Heart left ventricle (tissue), 13 donors: ENCODE data around the gene SUSD4.

ENCODE experiments used
- CTCF ChIP-seq, 12 donors: fragments of 200-600 bp; sonication (generic) in 4 of 12; IDR thresholded peaks; one replicate each; pipeline versions ENCODE4 v1.5.0 to v1.8.0; 2018 to 2022; ENCODE audit warnings: antibody characterized with exemption in 12 of 12, mild to moderate bottlenecking in 5 of 12
- POLR2A ChIP-seq, 2 donors: fragments of 450-650 bp; IDR thresholded peaks; one replicate each; pipeline ENCODE4 v1.6.1; 2017; ENCODE audit warnings: antibody characterized with exemption in 2 of 2, mild to moderate bottlenecking in 2 of 2, moderate library complexity in 2 of 2
- donor health status: ischemic (EF 13 %, LVEDD 7.1; RV severe dilation, severe dysfunction).
- donor health status: DM: no; HTN: yes; CAD: no.
- donor health status: DM: no; HTN: no; CAD: no.
- donor health status: ischemic (EF 25% LVEDD 6.9; RV normal size, moderate dysfunction).
- donor health status: ischemic (EF 25% LVEDD 5.7; RV mildly dilated, moderate dysfunction).
- donor health status: ischemic (EF 35%, LVEDD 5.7; RV mildly dilated, moderate dysfunction).
- donor health status: nonischemic (EF 11% LVEDD 7.7; RV severe dilation, severe dysfunction).
- donor health status: DM: yes; HTN: yes; CAD: no.
- donor health status: PGD.
- donor health status: ischemic (EF 29% LVEDD 5.4; RV normal size, mild dysfunction).
- donor health status: nonischemic (EF 23%, LVEDD 6.1; RV moderate dilation, normal function).

GRCh38 chr1:223353939-223354338, 10.0 kb downstream of the SUSD4 start:
- no peak for TF ChIP-seq POLR2A (IDR thresholded peaks at IDR 0.05)
- TF ChIP-seq CTCF (IDR thresholded peaks at IDR 0.05): no peak
